ENCODE results near the gene HAAO.

GRCh38 chr2:42788882-42789281 is 3.5 kb downstream of the HAAO start:
- TF ChIP-seq POLR2A (IDR thresholded peaks at IDR 0.05) = no peak
- TF ChIP-seq CTCF (IDR thresholded peaks at IDR 0.05) = no peak
- no peak for TF ChIP-seq POLR2AphosphoS5 (IDR thresholded peaks at IDR 0.05)

Data from prostate gland (tissue), 2 donors.